Pancreas (tissue), 10 donors: ENCODE measurements around the gene NDUFS3. TPM values are rescaled to one million over a fixed set of nuclear protein-coding genes. Genes with fewer than 3 reads are reported as not detected.
"Not testable (repeated sequence)": the region's sequence is repeated elsewhere in the genome, so short reads cannot be mapped to it uniquely, and the experiment has no call there.

Source experiments
- ATAC-seq, 4 donors: fragments of 200-7000 bp; cut with Tn5 transposase; one replicate each; pipeline versions ENCODE4 v1.8.0 to v1.9.1; 2020; ENCODE audit warnings: mild to moderate bottlenecking in 4 of 4, moderate library complexity in 4 of 4
- DNase-seq, 6 donors: peaks; one replicate each; pipeline ENCODE4 v3.0.0-alpha.2; 2020
- FAIRE-seq: peaks from 2 replicates; lab custom pipeline; 2012; peaks lifted over from hg19 to GRCh38; lab: Jason Lieb, UNC
- H3K27ac ChIP-seq, 4 donors: fragments of 200-600 bp; sonication (generic); 1 replicate in 3 of 4; 2 replicates in 1 of 4; pipeline versions ENCODE4 v1.5.0 to v1.8.0; 2020
- H3K27me3 ChIP-seq, 4 donors: fragments of 200-600 bp; one replicate each; pipeline ENCODE4 v1.8.0; 2021
- H3K36me3 ChIP-seq, 3 donors: fragments of 200-600 bp; sonication (generic) in 1 of 3; one replicate each; pipeline versions ENCODE4 v1.5.0 to v1.8.0; 2020 to 2021
- H3K4me1 ChIP-seq, 3 donors: fragments of 200-600 bp; one replicate each; pipeline ENCODE4 v1.8.0; 2021
- H3K4me3 ChIP-seq, 4 donors: fragments of 200-600 bp; sonication (generic) in 2 of 4; one replicate each; pipeline versions ENCODE4 v1.5.0 to v1.8.0; 2020 to 2021
- H3K9me3 ChIP-seq, 4 donors: fragments of 200-600 bp; one replicate each; pipeline ENCODE4 v1.8.0; 2021
- CTCF ChIP-seq, 4 donors: fragments of 200-600 bp; sonication (generic) in 3 of 4; IDR thresholded peaks; one replicate each; pipeline versions ENCODE4 v1.5.0 to v1.8.0; 2021; ENCODE audit warnings: antibody characterized with exemption in 4 of 4
- WGBS, 2 donors: extraction: QIAGEN DNeasy Blood & Tissue Kit; methylation state at CpG; one replicate each; pipeline ENCODE4 v1.1.7; 2013; 5-methylcytosine and 5-hydroxymethylcytosine counted together
- intact Hi-C, 3 donors: fragments of 100-400 bp; cut with DNase I; formaldehyde crosslinking; loops; one replicate each; pipeline versions ENCODE4 v1.11.1 to v1.14.2; 2022
- polyA plus RNA-seq, 2 donors: library from polyadenylated mRNA; stranded (reverse); fragments of 200-250 nt; gene quantifications; one replicate each; pipeline ENCODE4 v1.2.3, GENCODE V29; 2013
- total RNA-seq, 6 donors: library from RNA; stranded (reverse); fragmentation: NEBNext Ultra II Directional in 4 of 6; extraction: Animal tissue kit (Norgen Biotek cat#: 25700) in 4 of 6; gene quantifications; one replicate each; pipeline versions ENCODE4 v1.2.1 to v1.2.4, GENCODE V29; 2021 to 2023
- donor health status: healthy with polysubstance abuse.
- donor health status: DM: no; HTN: no; CAD: no; lungs with moderate emphysema.
- donor health status: DM: no; HTN: no; CAD: no.
- donor health status: control.
- donor health status: control.
- donor health status: Bipolar disorder and iron deficiency.
- donor health status: DM: yes; HTN: yes; CAD: no.
- donor health status: DM: no; HTN: no; CAD: no.
- donor health status: DM: no; HTN: no; CAD: no.
- donor health status: DM: yes; HTN: yes; CAD: no.

Gene NDUFS3
- total RNA-seq (10 to 100 TPM; 28.8 to 48.5 (median 35.3) TPM), polyA plus RNA-seq (100 to 1,000 TPM in 1 of 2 donors, 10 to 100 TPM in 1; 85.8 to 113 TPM)

DNA sequence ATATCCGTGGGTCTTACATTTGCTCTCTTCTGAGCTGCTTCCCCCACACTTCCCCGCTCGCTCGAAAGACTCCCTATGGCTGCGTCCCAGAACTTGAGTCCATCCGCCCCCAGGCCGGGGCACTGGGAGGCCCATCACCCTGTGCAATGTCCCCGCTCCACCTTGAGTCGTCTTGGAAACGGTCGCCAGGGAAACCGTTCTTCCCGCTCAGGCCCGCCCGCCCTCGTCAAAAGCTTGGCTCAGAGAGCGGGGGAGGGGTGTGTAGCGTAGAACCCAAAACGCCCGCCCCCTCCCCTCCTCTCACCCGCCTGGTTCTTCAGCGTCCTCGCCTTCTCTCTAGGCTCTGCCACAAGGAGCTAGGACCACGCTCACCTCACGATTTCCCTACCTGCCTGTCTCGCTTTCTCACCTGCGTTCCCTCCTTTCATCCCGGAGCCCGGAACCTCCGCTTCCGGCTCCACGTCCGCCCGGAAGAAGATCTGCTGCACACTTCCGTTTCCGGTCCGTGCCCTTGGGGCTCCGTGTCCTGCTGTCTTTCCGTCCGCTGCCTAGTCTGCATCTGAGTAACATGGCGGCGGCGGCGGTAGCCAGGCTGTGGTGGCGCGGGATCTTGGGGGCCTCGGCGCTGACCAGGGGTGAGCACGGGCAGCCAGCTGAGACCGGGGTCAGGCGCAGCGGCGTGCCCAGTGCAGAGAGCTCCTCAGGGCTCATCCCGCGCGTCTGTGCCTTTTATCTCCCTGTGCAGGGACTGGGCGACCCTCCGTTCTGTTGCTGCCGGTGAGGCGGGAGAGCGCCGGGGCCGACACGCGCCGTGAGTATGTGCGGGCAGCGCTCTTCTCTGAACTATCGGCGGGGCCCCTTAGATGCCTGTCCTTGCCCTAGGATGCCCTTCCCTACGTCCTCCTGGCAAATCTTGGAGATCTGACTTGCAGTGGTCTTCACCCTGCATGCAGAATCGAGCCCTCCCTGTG, at the start of gene NDUFS3, which contains the start of gene KBTBD4:
TSS of gene NDUFS3 (plus strand) at position 551 of the 971 bp plus-strand sequence. CDS start at position 569, 18 bp downstream.
TSS of gene KBTBD4 (minus strand) at position 447 of the 971 bp plus-strand sequence. CDS start at position 428, 19 bp downstream.
- no peak for TF ChIP-seq CTCF (IDR thresholded peaks at IDR 0.05)
- Histone ChIP-seq H3K4me3 (peak within 1 kb of the TSS; percentile 79 to 96 (median 94)), H3K9me3 (no peaks in the 10 kb centered on the region), H3K36me3 (peaks cover 5 to 31% (median 26%) of the 10 kb centered on the region in 3 donors), H3K27me3 (no peaks in the 10 kb centered on the region), H3K27ac (peak within 1 kb of the TSS; percentile 61 to 85 (median 78)), H3K4me1 (peaks cover 0 to 15% (median 12%) of the 10 kb centered on the region in 3 donors)
- intact Hi-C loops: no loop called here
- FAIRE-seq (no peak), ATAC-seq (peak; percentile 97 to 99 (median 98)), DNase-seq (peak; percentile 86 to 96 (median 88))
- WGBS, 2 donors: 0% methylated on average over 70 to 72 of the region's 72 CpGs

DNA sequence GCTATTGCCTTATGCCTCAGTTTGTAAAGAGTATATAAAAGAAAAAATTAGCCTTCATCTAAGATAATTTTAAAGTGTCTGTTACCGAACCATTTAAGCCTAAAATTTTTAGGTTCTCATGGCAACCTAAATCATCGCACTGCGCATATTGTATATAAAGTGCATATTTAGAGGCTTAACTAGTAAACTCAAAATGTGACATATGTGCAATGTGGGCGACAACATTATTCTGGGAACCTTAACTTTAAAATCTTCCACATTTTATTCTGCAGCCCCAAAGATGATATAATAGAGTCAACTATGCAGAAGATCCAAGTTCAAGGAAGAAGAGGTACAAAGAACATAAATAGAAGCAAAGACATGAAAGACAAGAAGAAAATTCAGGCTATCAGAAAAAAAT, 48.9 kb upstream of the NDUFS3 start:
- Histone ChIP-seq H3K9me3 (no peaks in the 10 kb centered on the region), H3K4me3 (no peak overlapping the region), H3K27ac (no peak overlapping the region), H3K36me3 (no peaks in the 10 kb centered on the region), H3K27me3 (no peaks in the 10 kb centered on the region), H3K4me1 (peaks cover 0 to 4% (median 1%) of the 10 kb centered on the region in 3 donors)
- TF ChIP-seq CTCF (IDR thresholded peaks at IDR 0.05): no peak
- 93 to 95% methylated on average over 4 of the region's 4 CpGs for WGBS, 2 donors
- no peak for ATAC-seq
- intact Hi-C loops: no loop called here
- FAIRE-seq: no peak
- DNase-seq: no peak

- intact Hi-C loops, FAIRE-seq, H3K27ac ChIP-seq, ATAC-seq, H3K4me1 ChIP-seq, H3K9me3 ChIP-seq, H3K27me3 ChIP-seq, DNase-seq, H3K36me3 ChIP-seq, H3K4me3 ChIP-seq: not testable (repeated sequence)
- WGBS, 2 donors: 87 to 92% methylated on average over 9 of the region's 9 CpGs
Measured at GRCh38 chr11:47530721-47531120, 48.2 kb upstream of the NDUFS3 start.

DNA sequence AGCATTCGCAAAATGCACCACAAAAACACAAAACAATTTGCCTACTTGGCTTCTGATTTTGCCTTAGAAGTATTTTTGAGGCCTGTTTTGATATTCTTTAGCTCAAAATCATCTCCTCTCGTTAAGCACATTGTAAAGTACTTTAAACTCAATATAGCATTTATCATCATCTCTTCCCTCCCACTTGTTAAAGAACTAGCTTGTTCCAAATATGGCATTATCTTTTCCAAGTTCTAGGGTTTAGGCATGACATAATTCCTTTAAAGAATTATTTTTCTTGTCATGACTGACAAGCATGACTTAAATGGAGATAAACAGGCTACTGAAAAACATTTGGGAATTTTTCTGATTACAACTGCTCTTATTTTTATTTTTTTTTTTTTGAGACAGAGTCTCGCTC, 47.2 kb upstream of the NDUFS3 start:
- Histone ChIP-seq H3K27me3 (no peaks in the 10 kb centered on the region), H3K36me3 (no peaks in the 10 kb centered on the region), H3K27ac (no peak overlapping the region), H3K4me1 (peaks cover 0 to 6% (median 0%) of the 10 kb centered on the region in 3 donors), H3K4me3 (no peak overlapping the region), H3K9me3 (no peaks in the 10 kb centered on the region)
- TF ChIP-seq CTCF (IDR thresholded peaks at IDR 0.05): no peak
- DNase-seq (no peak), FAIRE-seq (no peak), ATAC-seq (no peak)
- WGBS, 2 donors: 78 to 83% methylated on average over 3 of the region's 3 CpGs
- intact Hi-C loops: no loop called here

GRCh38 chr11:47532597-47533213, 46.2 kb upstream of the NDUFS3 start:
- ATAC-seq (peak in 3 of 4 donors; percentile 41 to 69 (median 62)), DNase-seq (no peak), FAIRE-seq (no peak)
- WGBS, 2 donors: 90 to 93% methylated on average over 2 of the region's 2 CpGs
- Histone ChIP-seq H3K27me3 (no peaks in the 10 kb centered on the region), H3K4me1 (peaks cover 0 to 10% (median 0%) of the 10 kb centered on the region in 3 donors), H3K9me3 (no peaks in the 10 kb centered on the region), H3K4me3 (no peak overlapping the region), H3K36me3 (no peaks in the 10 kb centered on the region), H3K27ac (no peak overlapping the region)
- TF ChIP-seq CTCF (IDR thresholded peaks at IDR 0.05): no peak
- intact Hi-C loops: no loop called here
